Fibroblast of the aortic adventitia (primary cell): Measurements from ENCODE around the gene MYO1H. TPM values are rescaled to one million over a fixed set of nuclear protein-coding genes. Genes with fewer than 3 reads are reported as not detected.
"Not testable (repeated sequence)": the region's sequence is repeated elsewhere in the genome, so short reads cannot be mapped to it uniquely, and the experiment has no call there.

ENCODE experiments used
- DNase-seq: peaks from one replicate; pipeline ENCODE4 v3.0.0-alpha.2; 2010; ENCODE audit warnings: low read depth
- H3K4me3 ChIP-seq: 2 replicates; pipeline ENCODE4 v1.5.1; 2011; ENCODE audit warnings: low read depth, mild to moderate bottlenecking, control low read depth, low read length, moderate library complexity
- CTCF ChIP-seq: IDR thresholded peaks from 2 replicates; pipeline ENCODE4 v1.5.1; 2011; ENCODE audit warnings: mild to moderate bottlenecking, low read length, control low read depth, inconsistent platforms; ENCODE audit not compliant: insufficient read depth
- total RNA-seq: library from RNA; depleted of rRNA; stranded (reverse); fragments of >200 nt; gene quantifications from 2 replicates; pipeline ENCODE4 v1.2.3, GENCODE V29; 2012; ENCODE audit warnings: low replicate concordance

MYO1H gene
- total RNA-seq, 1 donor, result not detected

GRCh38 chr12:109418848-109419480, 71.3 kb downstream of the MYO1H start:
- no peak overlapping the region for H3K4me3 ChIP-seq
- no peak for DNase-seq
- TF ChIP-seq CTCF, result no peak

GRCh38 chr12:109421355-109422087, 73.8 kb downstream of the MYO1H start:
- peak; percentile 15 for DNase-seq
- no peak for TF ChIP-seq CTCF
- no peak overlapping the region for H3K4me3 ChIP-seq

- TF ChIP-seq CTCF, result no peak
- H3K4me3 ChIP-seq, result no peak overlapping the region
- no peak for DNase-seq
Observed at GRCh38 chr12:109422251-109422650, 74.6 kb downstream of the MYO1H start.

- H3K4me3 ChIP-seq, result no peak overlapping the region
- no peak for TF ChIP-seq CTCF
- no peak for DNase-seq
Observed at GRCh38 chr12:109423392-109423791, 75.7 kb downstream of the MYO1H start.

GRCh38 chr12:109428037-109428629, 80.4 kb downstream of the MYO1H start:
- peak; percentile 100 for TF ChIP-seq CTCF
- H3K4me3 ChIP-seq, result no peak overlapping the region
- peak; percentile 87 for DNase-seq

GRCh38 chr12:109428804-109429203, 81.1 kb downstream of the MYO1H start:
- not testable (repeated sequence) for H3K4me3 ChIP-seq, DNase-seq

- no peak for TF ChIP-seq CTCF
- no peak for DNase-seq
- H3K4me3 ChIP-seq, result no peak overlapping the region
Observed at GRCh38 chr12:109430244-109430643, 82.5 kb downstream of the MYO1H start.
